GM19238 (cell line): ENCODE data around the gene SOX2.

Experiments used
- DNase-seq: peaks from one replicate; pipeline ENCODE4 v3.0.0; 2011; ENCODE audit warnings: low spot score; ENCODE audit not compliant: insufficient read length

The SOX2 gene

GRCh38 chr3:181704421-181705085, 7.2 kb upstream of the SOX2 start:
- no peak for DNase-seq

GRCh38 chr3:181705086-181705480, 6.6 kb upstream of the SOX2 start:
- DNase-seq, result no peak

- DNase-seq, result no peak
These were observed 3.7 kb upstream of the SOX2 start for GRCh38 chr3:181707980-181708379.

- no peak for DNase-seq
These were observed 2.0 kb upstream of the SOX2 start for GRCh38 chr3:181709537-181710279.

GRCh38 chr3:181710345-181711291, 1.1 kb upstream of the SOX2 start:
- DNase-seq, result no peak

- DNase-seq, result no peak
These were observed 464 bp downstream of the SOX2 start for GRCh38 chr3:181712226-181712552.

GRCh38 chr3:181712553-181713279, 991 bp downstream of the SOX2 start:
- no peak for DNase-seq

- no peak for DNase-seq
These were observed 1.5 kb downstream of the SOX2 start for GRCh38 chr3:181713280-181713647.

GRCh38 chr3:181713676-181714612, 2.2 kb downstream of the SOX2 start:
- no peak for DNase-seq

- no peak for DNase-seq
These were observed 4.0 kb downstream of the SOX2 start for GRCh38 chr3:181715571-181716340.

GRCh38 chr3:181716966-181717365, 5.2 kb downstream of the SOX2 start:
- DNase-seq, result no peak

- DNase-seq, result no peak
These were observed 5.9 kb downstream of the SOX2 start for GRCh38 chr3:181717549-181718171.

GRCh38 chr3:181718369-181718768, 6.6 kb downstream of the SOX2 start:
- DNase-seq, result no peak

GRCh38 chr3:181718987-181719911, 7.5 kb downstream of the SOX2 start:
- DNase-seq, result no peak

- DNase-seq, result no peak
These were observed 8.4 kb downstream of the SOX2 start for GRCh38 chr3:181719991-181720680.

GRCh38 chr3:181721046-181721875, 9.5 kb downstream of the SOX2 start:
- DNase-seq, result no peak

- no peak for DNase-seq
These were observed 10.4 kb downstream of the SOX2 start for GRCh38 chr3:181722156-181722555.
